NCI-H1694 (cell line): ENCODE data around the gene LRIT2.

Experiments
- DNase-seq: peaks from one replicate; lab custom pipeline; 2025; lab: John Stamatoyannopoulos, UW

The LRIT2 gene

DNA sequence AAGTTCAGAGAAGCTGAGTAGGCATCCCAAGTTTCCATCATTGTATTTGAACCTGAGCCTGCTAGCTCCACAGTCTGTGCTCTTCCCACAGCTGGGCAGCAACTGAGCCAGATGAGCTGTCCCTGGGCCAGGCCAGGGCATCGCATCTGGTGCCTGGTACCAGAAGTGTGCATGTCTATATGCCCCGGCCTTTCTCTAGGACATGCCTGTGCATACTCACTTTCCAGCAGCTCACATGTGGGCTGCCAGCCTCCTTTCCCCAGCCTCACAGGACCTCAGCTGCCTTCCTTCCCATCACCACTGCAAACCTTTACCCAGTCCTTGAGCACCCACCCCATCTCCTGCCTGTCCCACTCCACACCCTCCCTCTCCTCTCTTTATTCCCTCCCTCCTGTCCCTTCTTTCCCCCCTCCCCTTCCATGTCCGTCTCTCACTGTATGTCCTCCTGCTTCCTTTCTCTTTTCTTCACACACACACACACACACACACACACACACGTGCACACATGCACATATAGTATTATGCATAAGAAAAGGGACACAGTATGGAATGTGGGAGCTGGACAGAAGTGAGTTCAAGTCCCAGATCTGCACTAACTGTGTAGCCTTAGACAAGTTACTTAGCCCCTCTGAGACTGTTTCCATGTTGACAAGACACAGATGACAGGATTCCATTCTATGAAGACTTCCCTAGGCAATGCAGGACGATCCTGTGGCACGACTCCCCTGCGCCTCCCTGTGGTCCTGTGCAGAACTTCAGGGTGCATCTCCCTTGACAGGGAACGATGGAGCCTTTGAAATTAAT is 20.1 kb downstream of the LRIT2 start:
- DNase-seq = peak; percentile 77

DNA sequence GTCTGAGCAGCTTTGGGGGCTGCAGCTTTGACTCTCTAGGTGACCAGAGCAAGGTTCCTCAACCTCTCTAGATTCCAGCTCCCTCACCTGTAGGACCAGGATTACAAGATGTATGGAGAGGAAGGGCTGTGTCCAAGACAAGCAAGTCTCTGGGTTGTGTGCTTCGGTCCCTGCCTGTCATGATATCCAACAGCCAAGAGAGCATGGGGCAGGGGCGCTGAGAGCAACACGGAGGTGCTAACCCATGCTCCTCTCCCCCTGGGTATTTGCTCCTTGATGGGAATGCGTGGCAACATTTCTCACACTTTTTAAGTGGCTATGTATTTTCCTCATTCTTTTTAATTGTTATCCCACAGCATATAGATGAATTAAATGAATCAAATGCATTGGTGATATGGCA is 20.7 kb downstream of the LRIT2 start:
- no peak for DNase-seq

DNA sequence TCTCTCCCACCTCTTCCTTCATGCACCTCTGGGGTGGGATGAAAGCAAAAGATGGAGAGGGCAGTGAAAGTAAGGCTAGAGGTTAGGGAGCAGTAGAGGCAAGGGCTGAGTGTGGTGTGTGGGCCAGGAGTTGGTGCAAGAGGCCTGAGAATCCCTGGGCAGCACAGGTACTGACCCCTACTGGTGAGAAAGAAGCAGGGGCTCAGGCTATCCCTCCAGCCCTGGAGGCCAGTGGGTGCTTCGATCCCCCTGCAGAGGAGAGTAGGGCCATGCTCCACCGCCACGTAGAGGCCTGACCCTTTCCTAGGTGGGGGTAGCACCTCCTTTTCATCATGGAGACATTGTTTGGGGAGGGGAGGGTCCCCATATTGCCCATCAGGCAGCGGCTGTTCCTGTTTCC is 21.2 kb downstream of the LRIT2 start:
- DNase-seq = no peak

DNA sequence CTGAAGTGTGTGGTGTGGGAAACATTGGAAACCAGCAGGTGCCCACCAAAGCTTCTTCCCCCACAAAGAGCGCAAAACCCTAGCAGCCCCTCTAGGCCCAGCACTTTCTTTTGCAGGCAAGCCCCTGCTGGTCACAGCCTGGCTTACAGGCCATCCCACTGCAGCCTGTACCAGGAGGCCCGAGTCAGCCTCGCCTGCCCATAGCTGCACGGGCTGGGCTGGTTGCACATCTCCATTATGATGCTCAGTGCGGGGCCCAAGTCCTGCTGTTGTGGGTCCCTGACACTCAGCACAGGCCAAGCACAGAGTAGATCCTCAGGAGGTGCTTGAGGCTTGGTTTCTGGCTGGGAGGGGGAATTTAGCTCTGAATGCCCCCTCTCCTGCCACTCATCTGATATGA is 23.0 kb downstream of the LRIT2 start:
- DNase-seq = no peak

DNA sequence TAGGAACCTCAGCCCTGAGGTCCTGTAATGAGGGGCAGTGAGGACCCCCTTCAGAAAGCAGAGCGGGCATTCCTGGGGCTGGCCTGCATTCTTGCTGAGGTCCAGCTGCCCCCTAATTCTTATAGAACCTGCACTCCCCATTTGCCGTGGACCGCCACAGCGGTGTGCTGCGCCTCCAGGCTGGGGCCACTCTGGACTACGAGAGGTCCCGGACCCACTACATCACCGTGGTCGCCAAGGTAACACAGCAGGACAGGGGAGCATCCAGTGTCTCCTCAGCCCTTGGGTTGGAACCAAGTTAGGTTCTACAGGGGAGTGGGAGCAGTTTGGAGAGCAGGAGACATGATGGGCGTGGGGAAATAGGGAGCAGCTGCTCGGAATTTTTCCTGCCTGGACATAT is 23.7 kb downstream of the LRIT2 start:
- DNase-seq = no peak

DNA sequence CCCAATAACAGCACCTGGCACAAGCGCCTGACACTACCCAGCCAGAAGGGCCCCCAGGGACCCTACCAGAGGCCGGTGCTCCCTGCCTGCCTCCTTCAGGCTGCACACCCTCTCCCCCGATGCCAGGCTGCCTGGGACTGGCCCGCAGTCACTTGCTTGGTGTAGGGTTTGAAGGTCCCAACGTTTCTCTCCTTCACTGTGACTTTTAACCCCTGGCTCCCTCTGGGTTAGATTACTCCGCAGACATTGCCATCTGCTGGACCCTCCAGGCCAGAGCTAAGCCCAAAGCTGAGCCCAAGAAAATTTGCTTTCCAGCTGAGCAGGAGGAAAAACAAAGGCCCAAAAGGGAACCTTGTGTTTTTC is 24.1 kb downstream of the LRIT2 start:
- DNase-seq = no peak

DNA sequence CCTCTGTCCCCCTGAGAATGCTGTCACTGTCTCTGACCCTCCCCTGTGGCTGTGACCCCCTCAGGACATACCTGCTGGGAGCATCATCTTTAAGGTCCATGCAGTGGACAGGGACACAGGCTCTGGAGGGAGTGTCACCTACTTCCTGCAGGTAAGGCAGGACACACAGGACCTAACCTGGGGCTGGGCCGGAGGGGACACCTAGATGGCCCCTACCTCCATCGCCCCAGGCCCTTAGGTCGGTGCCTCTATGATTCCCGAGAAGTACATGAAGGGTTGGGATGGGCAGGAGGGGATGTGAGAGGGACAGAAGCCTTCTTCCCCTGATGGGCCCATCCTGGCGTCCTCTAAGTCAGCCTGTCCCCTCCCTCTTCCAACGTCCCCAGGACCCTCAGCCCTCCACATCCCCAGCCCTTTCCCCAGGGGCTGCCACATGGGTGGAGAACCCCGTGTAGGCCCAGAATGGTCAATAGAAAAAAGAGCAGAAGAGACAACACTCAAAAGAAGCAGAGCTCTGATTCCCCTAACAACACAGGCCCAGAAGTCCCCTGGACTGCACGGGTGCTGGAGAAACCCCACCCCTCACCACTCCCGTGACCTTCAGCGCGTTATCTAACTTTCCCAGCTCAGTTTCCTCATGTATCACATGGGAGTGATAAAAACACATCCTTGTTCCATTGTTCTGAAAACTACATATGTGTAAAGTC is 24.7 kb downstream of the LRIT2 start:
- DNase-seq = no peak

DNA sequence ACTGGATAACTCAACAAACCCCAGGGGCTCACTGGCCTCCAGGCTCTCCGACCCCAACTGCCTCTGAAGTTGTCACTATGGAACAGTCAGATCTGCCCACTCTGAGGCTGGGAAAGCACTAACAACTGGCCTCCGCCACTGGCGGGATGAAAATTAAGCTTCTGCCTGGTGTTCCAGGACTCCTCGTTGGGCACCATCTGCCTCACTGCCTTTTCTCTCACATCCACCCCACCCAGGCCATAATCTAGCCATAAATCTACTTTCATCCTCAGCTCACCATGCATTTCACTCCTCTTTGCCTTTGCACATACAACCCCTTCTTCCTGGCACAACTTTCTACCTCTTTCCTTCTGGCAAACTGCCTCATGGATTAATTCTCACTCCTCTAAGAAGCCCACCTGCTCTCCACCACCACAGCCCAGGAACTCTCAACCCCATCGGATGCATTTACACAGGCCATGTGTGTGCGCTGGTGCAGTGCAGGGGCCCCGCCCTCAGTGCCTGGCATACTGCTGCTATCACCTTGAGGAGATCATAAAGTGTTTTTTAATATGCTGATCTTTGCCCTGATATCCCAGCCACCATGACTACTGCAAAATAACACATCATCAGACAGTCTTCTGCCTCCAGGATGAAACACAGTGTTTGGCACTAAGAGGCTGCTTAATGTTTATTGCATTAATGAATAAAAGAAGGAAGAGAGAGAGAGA is 27.0 kb downstream of the LRIT2 start:
- DNase-seq = peak; percentile 13

DNA sequence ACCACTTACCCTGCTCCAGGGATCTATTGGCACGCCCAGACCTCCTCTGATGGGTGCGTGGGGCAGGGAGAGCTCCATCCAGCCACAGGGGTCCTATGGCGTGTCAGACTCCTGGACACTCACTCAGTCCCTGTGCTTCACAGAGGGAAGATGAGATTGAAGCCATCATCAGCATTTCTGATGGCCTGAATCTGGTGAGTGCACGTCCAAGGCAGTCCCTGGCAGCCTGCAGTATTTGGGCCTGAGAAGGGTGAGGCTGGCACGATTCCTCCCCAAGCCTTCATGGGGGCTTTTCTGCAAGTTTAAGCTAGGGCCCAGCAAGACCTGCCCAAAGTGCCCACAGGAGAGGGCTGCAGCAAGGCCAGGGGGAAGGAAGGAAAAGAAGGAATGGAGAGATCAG is 27.7 kb downstream of the LRIT2 start:
- DNase-seq = no peak

DNA sequence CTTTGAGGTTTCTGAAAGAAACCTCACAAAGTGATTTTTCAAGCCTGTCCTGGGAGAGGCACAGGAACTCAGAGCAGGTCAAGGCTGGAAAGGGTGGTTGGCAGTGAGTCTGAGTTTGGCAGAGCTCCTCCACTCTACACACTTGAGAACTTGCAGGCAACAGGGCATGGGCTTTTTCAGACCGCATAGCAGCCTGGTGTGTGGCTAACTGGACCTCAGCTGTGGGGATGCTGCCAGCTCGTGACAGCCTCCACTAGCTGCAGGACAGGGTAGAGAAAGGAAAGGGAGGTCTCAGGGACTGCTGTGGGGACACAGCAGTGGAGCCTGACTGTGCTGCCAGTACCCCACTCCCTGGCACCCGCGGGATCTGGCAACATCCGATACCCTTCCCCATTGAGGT is 28.4 kb downstream of the LRIT2 start:
- DNase-seq = no peak

DNA sequence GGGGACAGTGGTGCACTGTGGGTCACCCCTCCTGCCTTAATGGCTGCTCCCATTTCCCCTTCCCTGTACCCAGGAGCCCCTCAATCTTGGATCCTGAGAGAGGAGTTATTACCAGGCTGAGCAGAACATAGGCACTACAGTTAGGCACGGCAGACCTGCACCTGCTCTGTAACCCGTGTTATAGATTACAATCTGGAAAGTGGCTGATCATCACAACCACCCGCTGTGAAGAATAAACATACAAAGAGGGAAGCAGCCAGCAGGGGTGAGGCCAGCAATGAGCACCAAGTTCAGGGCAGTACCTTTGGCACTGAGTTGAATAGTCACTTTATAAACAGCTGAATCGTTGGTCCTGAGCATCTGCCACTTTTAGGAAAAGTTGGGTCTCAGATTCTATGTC is 29.3 kb downstream of the LRIT2 start:
- DNase-seq = no peak

DNA sequence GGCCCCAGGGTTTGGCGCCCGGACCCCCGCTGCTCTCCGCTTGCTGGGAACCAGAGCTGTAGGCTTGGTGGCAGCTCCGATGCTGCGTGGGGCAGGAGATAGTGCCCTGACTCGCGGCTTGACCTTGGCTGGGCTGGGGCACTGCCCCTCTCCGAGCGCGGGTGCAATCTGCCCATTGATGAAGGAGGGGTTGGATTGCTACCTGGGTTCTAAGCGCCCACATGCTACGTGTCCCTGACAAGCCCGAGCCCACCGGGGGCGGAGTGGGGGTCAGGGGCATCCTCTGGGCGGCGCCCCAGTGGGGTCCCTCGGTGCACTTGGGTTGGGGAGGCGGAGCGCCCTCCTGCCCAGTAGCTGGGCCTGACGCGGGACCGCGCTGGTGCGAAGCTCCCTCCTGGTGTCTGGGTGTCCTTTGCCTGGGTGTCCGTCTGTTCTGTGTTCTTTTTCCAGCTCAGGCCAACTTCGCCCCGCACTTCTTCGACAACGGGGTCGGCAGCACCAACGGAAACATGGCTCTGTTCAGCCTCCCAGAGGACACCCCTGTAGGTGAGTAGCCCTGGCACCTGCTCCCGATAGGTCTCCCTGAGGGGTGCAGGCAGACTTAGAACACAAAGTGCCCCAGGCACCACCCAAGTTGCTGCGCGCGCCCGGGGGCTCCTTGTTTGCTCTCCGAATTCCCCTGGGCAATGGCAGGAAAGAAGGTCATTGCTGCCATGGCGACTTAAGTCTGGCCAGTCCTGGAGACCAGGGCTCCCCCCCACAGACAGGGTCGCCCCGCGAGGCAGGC is 30.1 kb downstream of the LRIT2 start:
- no peak for DNase-seq

DNA sequence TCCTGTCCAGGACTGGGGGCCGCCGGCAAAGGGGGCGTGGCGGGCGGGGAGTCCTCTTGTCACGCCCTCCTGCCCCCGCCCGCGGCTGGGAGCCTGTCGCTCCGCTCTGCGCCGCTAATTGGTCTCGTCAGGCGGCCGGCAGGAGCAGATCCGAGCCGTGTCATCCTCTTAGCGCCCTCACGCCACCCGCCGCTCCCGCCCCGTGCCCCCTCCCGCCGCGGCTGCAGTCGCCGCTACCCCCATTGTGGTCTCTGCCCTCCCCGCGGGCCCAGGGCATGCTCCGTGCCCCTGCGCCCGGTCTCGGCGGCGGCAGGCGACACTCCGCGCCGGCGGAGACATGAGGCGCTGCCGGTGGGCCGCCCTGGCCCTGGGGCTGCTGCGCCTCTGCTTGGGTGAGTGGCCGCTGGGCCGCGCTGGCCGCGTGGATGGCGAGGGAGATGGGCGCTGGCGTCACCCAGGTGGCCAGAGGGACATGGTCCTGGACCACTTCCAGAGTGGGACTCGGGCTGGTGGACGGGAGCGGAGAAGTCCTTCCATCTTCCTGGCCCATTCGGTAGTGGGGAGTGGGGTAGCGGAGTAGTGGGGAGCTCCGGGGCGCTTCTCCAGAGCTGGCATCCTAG is 30.8 kb downstream of the LRIT2 start, which contains the start of gene CDHR1:
TSS of gene CDHR1 (plus strand) at position 114 of the 620 bp plus-strand sequence. CDS start at position 338, 224 bp downstream.
- no peak for DNase-seq

DNA sequence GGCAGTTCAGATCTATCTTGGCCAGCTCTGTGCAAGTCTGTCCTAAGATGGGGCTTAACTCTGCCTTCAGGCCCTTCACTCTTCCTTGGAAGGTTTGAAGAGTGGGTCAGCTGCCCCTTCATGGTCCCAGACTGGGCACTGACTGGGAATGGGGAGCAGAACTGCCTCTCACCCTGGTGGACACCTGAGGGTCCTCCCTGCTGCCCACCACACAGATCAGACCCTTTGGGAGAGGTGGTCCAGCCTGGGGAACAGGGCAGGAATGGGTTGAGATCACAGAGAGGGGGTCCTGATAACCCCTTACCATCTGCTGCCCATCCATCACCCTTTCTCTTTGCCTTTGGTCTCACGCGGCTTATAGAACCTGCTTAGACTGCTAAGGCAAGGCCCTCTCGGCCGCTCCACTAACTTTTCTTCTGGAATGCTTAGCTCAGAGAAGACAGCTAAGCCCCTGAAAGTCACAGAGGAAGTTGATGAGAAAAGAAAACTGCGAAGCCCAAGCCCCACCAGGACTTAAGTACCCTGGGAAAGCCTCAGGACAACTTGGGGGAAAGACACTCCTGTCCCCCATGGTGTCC is 31.4 kb downstream of the LRIT2 start:
- no peak for DNase-seq

DNA sequence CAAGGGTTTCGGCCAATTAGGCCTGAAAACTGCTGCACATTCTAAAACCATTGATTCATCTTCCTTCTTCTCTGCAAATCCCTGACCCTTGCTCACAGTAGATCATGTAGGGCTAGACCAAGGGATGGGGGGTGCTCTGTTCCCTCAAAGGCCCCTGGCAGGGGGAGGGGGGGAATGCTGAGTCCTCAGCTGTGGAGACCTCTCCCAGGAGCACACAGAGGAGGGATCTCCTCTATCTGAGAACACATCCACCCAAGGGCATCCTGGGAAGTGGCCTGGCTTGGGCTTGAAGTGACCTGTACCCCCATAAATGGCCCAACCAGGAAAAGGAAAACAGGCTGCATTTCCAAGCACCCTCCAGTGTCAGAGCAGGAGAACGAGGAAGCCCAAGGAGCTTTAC is 32.0 kb downstream of the LRIT2 start:
- DNase-seq = no peak

DNA sequence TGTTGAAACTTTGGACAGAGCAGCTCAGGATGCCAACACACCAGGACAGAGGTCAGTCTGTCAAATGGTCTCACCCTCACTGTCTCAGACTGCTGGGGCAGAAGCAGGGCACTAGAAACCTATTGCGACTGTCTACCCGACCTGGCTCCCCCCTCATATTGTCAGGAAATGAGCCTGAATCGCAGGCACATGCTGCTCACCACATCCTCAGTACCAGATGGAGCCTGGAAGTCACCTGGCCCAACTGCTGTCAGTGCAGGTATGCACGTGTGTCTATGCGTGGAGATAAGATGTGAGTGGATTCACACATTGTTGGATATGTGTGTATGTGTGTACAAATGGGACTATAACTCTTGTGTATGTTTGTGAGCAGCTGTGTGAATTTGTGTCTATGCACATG is 34.2 kb downstream of the LRIT2 start:
- no peak for DNase-seq

DNA sequence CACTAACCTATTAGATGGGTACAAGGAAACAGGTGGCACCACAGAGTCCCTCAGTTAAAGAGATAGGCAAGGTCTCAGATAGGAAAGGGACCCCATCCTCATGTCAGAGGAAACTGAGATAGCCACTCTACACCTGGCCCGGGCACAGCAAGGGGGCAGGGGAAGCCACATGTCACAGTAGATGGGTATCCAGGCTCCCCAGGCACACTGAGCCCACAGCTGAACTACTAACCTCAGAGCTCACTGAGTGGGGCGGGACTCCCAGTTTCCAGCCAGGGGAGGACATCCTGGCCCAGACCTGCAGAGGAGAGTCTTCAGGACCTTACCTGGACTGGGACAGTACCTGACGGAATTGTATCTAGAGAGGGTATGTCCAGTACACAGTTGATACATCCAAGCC is 34.7 kb downstream of the LRIT2 start:
- no peak for DNase-seq

DNA sequence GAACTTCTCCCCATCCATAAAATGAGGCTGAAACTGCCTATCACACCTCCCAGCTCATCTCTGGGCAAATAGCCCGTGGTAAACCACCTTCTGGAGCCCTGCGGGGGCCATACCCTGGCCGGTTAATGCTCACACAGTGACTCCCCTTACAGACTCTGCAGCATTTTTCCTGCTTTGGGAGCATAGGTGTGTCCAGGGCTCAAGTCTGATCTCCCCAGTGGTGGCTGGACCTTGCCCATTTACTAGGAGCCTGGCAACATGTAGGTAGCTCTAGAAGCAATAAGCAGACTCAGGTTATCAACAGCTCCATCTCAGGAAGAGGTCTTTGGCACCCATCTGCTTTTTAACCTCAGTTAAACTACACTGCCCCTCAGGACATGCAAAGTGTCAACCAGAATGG is 36.5 kb downstream of the LRIT2 start:
- DNase-seq = no peak

DNA sequence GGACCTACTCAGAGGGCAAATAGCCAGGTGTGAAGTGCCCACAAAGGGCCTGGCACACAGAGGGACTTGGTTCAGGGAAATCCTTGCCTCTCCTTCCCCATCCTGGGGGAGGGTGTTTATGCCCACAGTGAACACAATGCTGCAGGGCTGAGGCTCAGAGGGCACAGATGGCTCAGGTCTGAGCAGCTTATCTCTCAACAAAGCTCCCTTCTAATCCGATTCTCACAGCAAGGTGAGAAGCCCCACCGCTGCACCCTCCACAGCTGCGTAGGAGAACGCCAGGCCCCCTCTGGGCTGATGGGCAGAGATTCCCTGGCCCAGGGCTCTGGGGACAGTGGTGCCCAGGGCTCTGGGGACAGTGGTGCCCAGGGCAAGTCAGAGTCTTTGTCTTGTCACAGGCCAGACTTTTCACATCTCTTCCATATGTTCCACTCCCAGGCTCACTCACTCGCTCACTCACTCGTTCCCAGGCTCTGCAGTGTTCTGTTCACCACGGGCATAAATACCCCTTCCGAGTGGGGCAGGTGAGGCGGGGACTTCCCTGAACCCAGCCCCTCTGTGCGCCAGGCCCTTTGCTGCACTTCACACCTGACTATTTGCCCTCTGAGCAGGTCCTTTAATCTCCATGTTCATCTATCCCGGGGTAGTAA is 39.7 kb downstream of the LRIT2 start:
- DNase-seq = no peak

DNA sequence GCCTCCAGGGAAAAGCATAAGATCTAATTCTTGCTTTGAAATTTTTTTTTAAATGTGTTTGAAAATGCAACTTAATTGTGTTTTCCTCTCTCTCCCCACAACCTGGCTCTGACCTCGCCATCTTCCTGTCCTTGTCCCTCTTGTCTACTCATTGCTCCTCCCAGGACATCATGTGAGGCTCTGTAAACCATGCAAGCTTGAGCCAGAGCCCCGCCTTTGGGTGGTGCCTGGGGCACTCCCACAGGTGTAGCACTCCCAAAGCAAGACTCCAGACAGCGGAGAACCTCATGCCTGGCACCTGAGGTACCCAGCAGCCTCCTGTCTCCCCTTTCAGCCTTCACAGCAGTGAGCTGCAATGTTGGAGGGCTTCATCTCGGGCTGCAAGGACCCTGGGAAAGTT is 40.8 kb downstream of the LRIT2 start:
- DNase-seq = no peak

DNA sequence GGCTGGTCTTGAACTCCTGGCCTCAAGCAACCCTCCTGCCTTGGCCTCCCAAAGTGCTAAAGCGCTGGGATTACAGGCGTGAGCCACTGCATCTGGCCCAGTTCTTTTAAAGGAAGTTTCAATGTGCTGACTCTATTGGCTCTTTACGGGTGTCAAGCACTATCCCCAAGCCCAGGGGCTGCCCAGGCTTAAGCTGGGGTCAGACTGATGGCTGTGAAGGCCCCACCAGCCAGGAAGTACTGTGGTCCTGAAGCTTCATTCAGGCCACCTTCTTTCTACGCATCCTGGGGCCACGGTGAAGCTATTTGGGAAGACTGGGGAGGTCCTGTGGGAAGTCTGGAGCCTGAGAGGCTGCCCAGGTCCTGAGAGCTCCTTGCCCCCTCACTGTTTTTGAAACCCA is 43.7 kb downstream of the LRIT2 start:
- DNase-seq = no peak
